PFSK-1 (cell line): ENCODE results near the gene CHRM4.

Source experiments
- FOXP2 ChIP-seq: optimal IDR thresholded peaks from 2 replicates; pipeline ENCODE3; 2011; ENCODE audit warnings: borderline replicate concordance, control low read depth, inconsistent platforms; ENCODE audit not compliant: insufficient read depth; ENCODE audit errors: extremely low read length, extremely low read depth
- POLR2AphosphoS5 ChIP-seq: IDR thresholded peaks from 2 replicates; pipeline ENCODE4 v1.6.1; 2012; ENCODE audit warnings: low read depth, mild to moderate bottlenecking, control low read depth, low read length, moderate library complexity
- REST ChIP-seq, 2 experiments: IDR thresholded peaks; 2 replicates each; pipeline versions ENCODE4 v1.6.1 to v1.8.0; 2011 to 2012; ENCODE audit warnings: low read depth in 2 of 2, low read length in 2 of 2, control low read depth in 1 of 2, inconsistent platforms in 1 of 2, mild to moderate bottlenecking in 1 of 2, moderate library complexity in 1 of 2; ENCODE audit not compliant: insufficient read depth in 1 of 2
- SIN3A ChIP-seq: IDR thresholded peaks from 2 replicates; pipeline ENCODE4 v1.6.1; 2012; ENCODE audit warnings: mild to moderate bottlenecking, low read length, moderate library complexity, borderline replicate concordance; ENCODE audit not compliant: insufficient read depth
- TAF1 ChIP-seq: IDR thresholded peaks from 2 replicates; pipeline ENCODE4 v1.6.1; 2012; ENCODE audit warnings: low read length, control low read depth, borderline replicate concordance; ENCODE audit not compliant: insufficient read depth

Gene CHRM4

GRCh38 chr11:46347637-46348311 is 43.8 kb downstream of the CHRM4 start:
- TF ChIP-seq POLR2AphosphoS5 (no peak), TAF1 (no peak), FOXP2 (no peak), REST (IDR thresholded peaks at IDR 0.05; ENCODE audit: insufficient read depth in 1 of 2, low read depth in 2 of 2, low read length in 2 of 2) (no peak), SIN3A (no peak)

- TF ChIP-seq REST (IDR thresholded peaks at IDR 0.05; ENCODE audit: insufficient read depth in 1 of 2, low read depth in 2 of 2, low read length in 2 of 2) (peak in 1 of 2 experiments; percentile 40; a peak in 2 of 4 replicates), FOXP2 (no peak), TAF1 (peak; percentile 65; the same call in 1 of the 2 replicates), POLR2AphosphoS5 (peak; percentile 70; the same call in 1 of the 2 replicates)
These were observed 44.5 kb downstream of the CHRM4 start, which contains the start of gene DGKZ for GRCh38 chr11:46346886-46347636. DGKZ (plus strand) TSS chr11:46347463; CDS start chr11:46347660, 197 bp downstream.

DNA sequence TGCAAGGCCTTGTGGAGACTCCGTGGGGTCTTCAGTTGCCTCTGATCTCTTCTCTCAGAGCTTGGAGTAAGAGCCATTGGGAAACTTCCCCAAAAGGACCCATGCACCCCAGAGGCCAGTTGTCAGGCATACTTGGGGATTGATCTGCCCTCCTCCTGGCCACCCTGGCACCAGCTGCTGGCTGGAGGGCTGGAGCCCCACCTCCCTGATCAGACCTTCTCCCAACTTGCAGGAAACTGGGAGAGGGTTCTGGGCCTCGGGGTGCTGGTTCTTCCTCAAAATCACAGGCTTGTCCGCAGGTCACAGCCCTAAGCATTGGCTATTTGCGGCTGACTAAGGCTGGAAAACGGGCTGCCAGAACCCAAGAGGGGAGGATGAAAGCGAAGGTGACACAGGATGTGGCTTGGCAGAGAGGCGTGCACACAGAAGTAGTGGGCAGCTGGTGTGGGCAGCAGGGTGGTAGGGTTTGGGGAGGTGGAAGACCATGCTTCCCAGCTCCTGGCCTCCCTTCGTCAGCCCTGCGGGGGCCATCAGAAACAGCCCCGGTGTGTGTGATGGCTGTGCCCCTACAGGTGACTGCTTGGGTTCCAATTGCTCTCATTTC is 45.6 kb downstream of the CHRM4 start:
- TF ChIP-seq REST (IDR thresholded peaks at IDR 0.05; ENCODE audit: insufficient read depth in 1 of 2, low read depth in 2 of 2, low read length in 2 of 2) (no peak), FOXP2 (no peak), SIN3A (no peak), POLR2AphosphoS5 (no peak), TAF1 (no peak)

DNA sequence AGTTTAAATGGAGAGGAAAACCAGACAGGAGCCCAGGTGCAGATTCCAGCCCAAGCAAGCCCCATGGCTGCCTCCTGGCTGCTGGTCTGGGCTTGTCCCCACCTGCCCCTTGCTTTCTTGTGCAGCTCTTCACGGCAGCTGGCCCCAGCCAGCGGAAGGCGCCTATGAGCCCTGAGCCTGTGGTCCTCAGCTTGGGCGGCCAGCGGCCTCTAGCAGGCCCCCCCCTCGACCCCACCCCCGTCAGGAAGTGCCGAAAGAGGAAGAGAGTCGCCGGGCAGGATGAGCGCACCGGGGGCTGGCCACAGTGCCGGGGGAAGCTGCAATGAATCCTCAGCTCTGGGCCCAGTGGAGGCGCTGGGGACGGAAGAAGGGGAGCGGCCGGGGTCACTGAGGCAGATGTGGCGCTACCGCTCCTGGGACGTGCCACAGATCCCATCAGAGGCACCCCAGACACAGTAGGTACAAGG is 46.4 kb downstream of the CHRM4 start:
- TF ChIP-seq FOXP2: no peak
- peak; percentile 84; the same call in 1 of the 2 replicates for TF ChIP-seq SIN3A
- TF ChIP-seq REST (IDR thresholded peaks at IDR 0.05; ENCODE audit: insufficient read depth in 1 of 2, low read depth in 2 of 2, low read length in 2 of 2): 0 out of 4 replicates have a peak, but pooled peaks of 1 of the 2 experiments have one; percentile 12
- TF ChIP-seq TAF1: peak; percentile 67
- TF ChIP-seq POLR2AphosphoS5: peak; percentile 68; the same call in 1 of the 2 replicates
